Esophagus muscularis mucosa (tissue), 3 donors: ENCODE data around the gene CYP27B1.

Experiments
- POLR2AphosphoS5 ChIP-seq, 2 donors: sonication (generic); formaldehyde crosslinking; IDR thresholded peaks; one replicate each; pipeline ENCODE4 v1.6.1; 2017; ENCODE audit warnings: antibody characterized with exemption in 2 of 2
- TF ChIP-seq, protein P1 (sequence below), 3 experiments: fragments of 200-600 bp in 2 of 3; fragments of 450-650 bp in 1 of 3; sonication (generic) in 2 of 3; IDR thresholded peaks; one replicate each; pipeline ENCODE4 v1.5.1; 2017 to 2019; ENCODE audit warnings: antibody characterized with exemption in 3 of 3, mild to moderate bottlenecking in 2 of 3, moderate library complexity in 1 of 3

DNA sequence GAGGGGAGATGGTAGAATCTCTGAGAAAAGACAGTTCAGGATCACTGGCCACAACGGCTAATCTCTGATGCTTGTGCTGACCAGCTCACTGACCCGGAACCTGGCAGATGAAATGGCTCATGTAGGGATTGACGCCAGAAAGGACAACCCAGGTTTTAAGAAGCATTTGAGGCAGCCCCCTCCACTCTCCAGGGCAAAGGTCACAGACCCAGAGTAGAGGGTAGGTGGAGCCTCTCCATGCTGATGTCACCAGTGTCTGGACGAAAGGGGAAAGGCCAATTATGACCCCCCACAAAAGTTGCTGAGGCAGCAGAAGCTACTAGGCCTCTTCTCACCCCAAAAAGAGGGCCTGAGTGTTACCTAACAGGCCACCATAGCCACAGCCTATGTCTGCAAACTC, 3.9 kb upstream of the CYP27B1 start:
- TF ChIP-seq, protein P1, sequence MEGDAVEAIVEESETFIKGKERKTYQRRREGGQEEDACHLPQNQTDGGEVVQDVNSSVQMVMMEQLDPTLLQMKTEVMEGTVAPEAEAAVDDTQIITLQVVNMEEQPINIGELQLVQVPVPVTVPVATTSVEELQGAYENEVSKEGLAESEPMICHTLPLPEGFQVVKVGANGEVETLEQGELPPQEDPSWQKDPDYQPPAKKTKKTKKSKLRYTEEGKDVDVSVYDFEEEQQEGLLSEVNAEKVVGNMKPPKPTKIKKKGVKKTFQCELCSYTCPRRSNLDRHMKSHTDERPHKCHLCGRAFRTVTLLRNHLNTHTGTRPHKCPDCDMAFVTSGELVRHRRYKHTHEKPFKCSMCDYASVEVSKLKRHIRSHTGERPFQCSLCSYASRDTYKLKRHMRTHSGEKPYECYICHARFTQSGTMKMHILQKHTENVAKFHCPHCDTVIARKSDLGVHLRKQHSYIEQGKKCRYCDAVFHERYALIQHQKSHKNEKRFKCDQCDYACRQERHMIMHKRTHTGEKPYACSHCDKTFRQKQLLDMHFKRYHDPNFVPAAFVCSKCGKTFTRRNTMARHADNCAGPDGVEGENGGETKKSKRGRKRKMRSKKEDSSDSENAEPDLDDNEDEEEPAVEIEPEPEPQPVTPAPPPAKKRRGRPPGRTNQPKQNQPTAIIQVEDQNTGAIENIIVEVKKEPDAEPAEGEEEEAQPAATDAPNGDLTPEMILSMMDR (IDR thresholded peaks at IDR 0.05) = no peak
- no peak for TF ChIP-seq POLR2AphosphoS5 (IDR thresholded peaks at IDR 0.05)
